Measurements from ENCODE around the gene CTSA. TPM values are rescaled to one million over a fixed set of nuclear protein-coding genes. Genes with fewer than 3 reads are reported as not detected.
A peak's percentile ranks its signal among the peaks of the same experiment; 100 is the strongest.

The CTSA gene
- total RNA-seq, 2 donors from 2014 or later: 83.8 to 116 TPM

GRCh38 chr20:45907219-45907948 lies 16.2 kb downstream of the CTSA start:
- Histone ChIP-seq H3K4me1 (peaks cover 0 to 24% of the 10 kb centered on the region in 2 donors), H3K9me3 (no peaks in the 10 kb centered on the region), H3K36me3 (peaks cover 12% of the 10 kb centered on the region), H3K27ac (no peak overlapping the region), H3K4me3 (no peak overlapping the region), H3K27me3 (no peaks in the 10 kb centered on the region)
- DNase-seq (ENCODE audit: low spot score): no peak
- no peak for TF ChIP-seq CTCF (IDR thresholded peaks at IDR 0.05)

GRCh38 chr20:45908084-45908483 lies 16.9 kb downstream of the CTSA start:
- Histone ChIP-seq H3K4me3 (no peak overlapping the region), H3K9me3 (no peaks in the 10 kb centered on the region), H3K27me3 (no peaks in the 10 kb centered on the region), H3K36me3 (peaks cover 12% of the 10 kb centered on the region), H3K4me1 (peaks cover 0 to 31% of the 10 kb centered on the region in 2 donors), H3K27ac (no peak overlapping the region)
- no peak for TF ChIP-seq CTCF (IDR thresholded peaks at IDR 0.05)
- no peak for DNase-seq (ENCODE audit: low spot score)

- TF ChIP-seq CTCF (IDR thresholded peaks at IDR 0.05): no peak
- Histone ChIP-seq H3K27ac (no peak overlapping the region), H3K36me3 (peaks cover 6% of the 10 kb centered on the region), H3K4me3 (no peak overlapping the region), H3K9me3 (no peaks in the 10 kb centered on the region), H3K27me3 (no peaks in the 10 kb centered on the region), H3K4me1 (peaks cover 0 to 31% of the 10 kb centered on the region in 2 donors)
- DNase-seq (ENCODE audit: low spot score): no peak
Measured at GRCh38 chr20:45909336-45909808, 18.2 kb downstream of the CTSA start.

- TF ChIP-seq CTCF (IDR thresholded peaks at IDR 0.05): no peak
- no peaks in the 10 kb centered on the region for H3K27me3 ChIP-seq
- H3K4me1 ChIP-seq: peaks cover 0 to 31% of the 10 kb centered on the region in 2 donors
- H3K36me3 ChIP-seq: peaks cover 6% of the 10 kb centered on the region
- peak overlapping the region; percentile 17 to 82 for H3K27ac ChIP-seq
- H3K9me3 ChIP-seq: no peaks in the 10 kb centered on the region
- peak overlapping the region; percentile 42 to 58 for H3K4me3 ChIP-seq
- no peak for DNase-seq (ENCODE audit: low spot score)
Measured at GRCh38 chr20:45909817-45910669, 18.9 kb downstream of the CTSA start.

- peak; percentile 100 for DNase-seq (ENCODE audit: low spot score)
- H3K4me1 ChIP-seq: peaks cover 0 to 31% of the 10 kb centered on the region in 2 donors
- H3K27me3 ChIP-seq: no peaks in the 10 kb centered on the region
- no peaks in the 10 kb centered on the region for H3K9me3 ChIP-seq
- peaks cover 4% of the 10 kb centered on the region for H3K36me3 ChIP-seq
- TF ChIP-seq CTCF (IDR thresholded peaks at IDR 0.05): no peak
- peak overlapping the region; percentile 42 to 58 for H3K4me3 ChIP-seq
- peak overlapping the region; percentile 82 to 88 for H3K27ac ChIP-seq
Measured at GRCh38 chr20:45910670-45911485, 19.7 kb downstream of the CTSA start.
